ENCODE measurements around the gene LRIG1.
"Not testable (repeated sequence)": the region's sequence is repeated elsewhere in the genome, so short reads cannot be mapped to it uniquely, and the experiment has no call there.

LRIG1 gene

DNA sequence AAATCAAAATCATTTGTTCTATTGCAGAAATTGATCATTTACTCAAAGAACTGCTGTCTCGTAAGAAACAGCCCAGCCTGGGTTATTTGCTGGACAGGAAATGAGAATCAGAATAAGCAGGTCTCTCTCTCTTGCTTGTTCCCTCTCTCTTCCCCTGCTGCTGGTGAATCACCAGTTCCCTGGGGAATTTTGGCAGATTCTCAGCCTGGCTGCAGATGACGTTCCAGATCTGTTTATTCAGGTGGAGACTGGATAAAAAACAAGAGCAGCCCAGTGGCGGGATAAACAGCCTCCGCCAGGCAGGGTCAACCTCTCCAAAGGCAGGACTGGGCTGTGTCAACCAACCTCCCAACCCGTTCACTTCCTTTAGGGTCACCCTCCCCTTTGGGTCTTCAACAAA, 72.1 kb downstream of the LRIG1 start:
- no peaks in the 10 kb centered on the region for H3K9me3 Mint-ChIP-seq
- intact Hi-C loops (cut with micrococcal nuclease), result no loop called here
- H3K4me3 Mint-ChIP-seq, result no peak overlapping the region
- H3K4me1 Mint-ChIP-seq (ENCODE audit: low read depth), result peaks cover 11% of the 10 kb centered on the region
- no peaks in the 10 kb centered on the region for H3K36me3 Mint-ChIP-seq (ENCODE audit: low read depth)
- H3K27me3 Mint-ChIP-seq, result no peaks in the 10 kb centered on the region
- no peak overlapping the region for H3K27ac Mint-ChIP-seq

DNA sequence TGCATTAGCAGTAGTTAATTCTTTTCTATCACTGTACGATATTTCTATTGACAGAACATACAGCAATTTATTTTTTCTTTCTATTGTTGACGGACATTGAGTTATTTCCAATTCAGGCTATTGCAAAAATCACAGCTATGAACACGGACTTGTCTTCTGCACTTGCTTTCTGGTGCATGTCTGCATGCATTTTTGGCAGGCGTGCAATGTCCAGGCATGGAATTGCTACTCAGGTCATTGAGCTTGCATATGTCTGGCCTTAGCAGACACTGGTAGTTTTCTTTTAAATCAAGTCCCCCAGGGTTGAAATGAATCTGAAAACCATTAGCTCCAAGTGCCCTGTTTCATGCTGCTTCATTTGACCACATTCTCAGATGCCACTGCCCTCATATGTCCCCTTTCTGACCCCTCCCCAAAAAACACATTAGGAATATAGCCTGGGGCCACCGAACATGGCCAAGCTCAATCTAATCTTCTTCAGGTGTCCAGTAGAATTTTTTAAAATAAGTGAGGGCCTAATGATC, 72.8 kb downstream of the LRIG1 start:
- peaks cover 6% of the 10 kb centered on the region for H3K4me1 Mint-ChIP-seq (ENCODE audit: low read depth)
- H3K27ac Mint-ChIP-seq, result no peak overlapping the region
- no peak overlapping the region for H3K4me3 Mint-ChIP-seq
- H3K9me3 Mint-ChIP-seq, result no peaks in the 10 kb centered on the region
- intact Hi-C loops (cut with micrococcal nuclease), result no loop called here
- no peaks in the 10 kb centered on the region for H3K36me3 Mint-ChIP-seq (ENCODE audit: low read depth)
- H3K27me3 Mint-ChIP-seq, result no peaks in the 10 kb centered on the region

DNA sequence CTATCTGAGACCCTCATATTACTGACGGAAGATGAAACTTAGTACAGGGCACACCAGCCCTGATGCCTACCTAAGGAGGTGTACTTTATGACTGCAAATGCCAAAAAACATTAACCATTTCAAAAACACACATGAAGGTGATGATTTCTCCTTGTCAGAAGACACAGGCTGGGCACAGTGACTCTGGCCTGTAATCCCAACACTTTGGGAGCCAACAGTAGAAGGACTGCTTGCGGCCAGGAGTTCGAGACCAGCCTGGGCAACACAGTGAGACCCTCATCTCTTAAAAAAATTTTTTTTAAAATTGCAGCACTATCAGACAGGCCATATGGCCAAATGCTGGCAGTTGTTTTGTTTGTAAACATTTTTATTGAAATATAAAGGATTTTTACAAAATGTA, 73.5 kb downstream of the LRIG1 start:
- Mint-ChIP-seq H3K9me3 (peaks cover 6% of the 10 kb centered on the region), H3K36me3 (ENCODE audit: low read depth) (no peaks in the 10 kb centered on the region), H3K27me3 (no peaks in the 10 kb centered on the region), H3K27ac (no peak overlapping the region), H3K4me1 (ENCODE audit: low read depth) (peaks cover 6% of the 10 kb centered on the region), H3K4me3 (no peak overlapping the region)
- intact Hi-C loops (cut with micrococcal nuclease), result no loop called here

DNA sequence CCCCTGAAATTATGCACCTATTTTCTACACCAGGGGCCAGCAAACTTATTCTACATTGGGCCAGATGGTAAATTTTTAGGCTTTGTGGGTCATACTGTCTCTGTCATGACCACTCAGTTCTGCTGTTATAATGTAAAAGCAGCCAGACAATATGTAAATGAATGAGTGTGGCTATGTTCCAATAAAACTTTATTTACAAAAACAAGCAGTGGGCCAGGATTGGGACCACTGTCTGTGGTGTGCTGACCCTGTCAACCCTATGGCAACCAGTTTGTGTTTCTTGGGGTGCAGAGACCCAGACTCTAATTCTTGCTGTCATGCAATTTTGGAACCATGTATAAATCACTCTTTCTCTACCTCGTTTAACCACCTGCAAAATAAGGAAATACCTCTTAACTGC, 74.7 kb downstream of the LRIG1 start:
- Mint-ChIP-seq H3K4me3 (no peak overlapping the region), H3K27ac (no peak overlapping the region), H3K4me1 (ENCODE audit: low read depth) (no peaks in the 10 kb centered on the region), H3K27me3 (no peaks in the 10 kb centered on the region), H3K36me3 (ENCODE audit: low read depth) (no peaks in the 10 kb centered on the region), H3K9me3 (peaks cover 18% of the 10 kb centered on the region)
- intact Hi-C loops (cut with micrococcal nuclease), result no loop called here

DNA sequence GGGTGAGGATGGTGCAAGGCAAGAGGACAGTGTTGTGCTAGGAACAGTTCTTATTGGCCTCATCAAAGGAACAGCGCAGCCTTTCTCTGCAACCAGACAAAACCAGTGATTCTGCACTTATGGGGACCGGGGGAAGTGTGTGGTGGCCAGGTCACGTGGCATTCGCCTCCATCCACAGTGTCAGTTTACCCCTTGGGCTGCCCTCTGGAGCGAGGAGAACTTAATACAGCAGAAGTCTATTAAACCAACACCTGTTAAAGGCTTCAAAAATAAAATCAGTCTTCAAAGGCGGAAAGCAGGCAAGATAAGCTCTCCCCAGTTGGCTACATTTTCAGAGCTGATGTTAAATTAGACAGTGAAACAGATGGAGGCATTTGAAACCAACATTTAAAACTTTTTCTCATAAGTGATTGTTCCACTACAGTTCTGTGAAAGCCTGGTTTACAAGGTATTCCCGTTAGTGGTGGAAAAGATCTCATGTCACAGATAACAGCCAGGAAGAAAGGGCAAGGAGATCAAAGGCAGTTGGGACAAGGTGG, 75.2 kb downstream of the LRIG1 start:
- H3K4me3 Mint-ChIP-seq, result no peak overlapping the region
- intact Hi-C loops (cut with micrococcal nuclease), result no loop called here
- H3K4me1 Mint-ChIP-seq (ENCODE audit: low read depth), result no peaks in the 10 kb centered on the region
- no peaks in the 10 kb centered on the region for H3K36me3 Mint-ChIP-seq (ENCODE audit: low read depth)
- H3K27ac Mint-ChIP-seq, result no peak overlapping the region
- no peaks in the 10 kb centered on the region for H3K27me3 Mint-ChIP-seq
- H3K9me3 Mint-ChIP-seq, result peaks cover 23% of the 10 kb centered on the region

DNA sequence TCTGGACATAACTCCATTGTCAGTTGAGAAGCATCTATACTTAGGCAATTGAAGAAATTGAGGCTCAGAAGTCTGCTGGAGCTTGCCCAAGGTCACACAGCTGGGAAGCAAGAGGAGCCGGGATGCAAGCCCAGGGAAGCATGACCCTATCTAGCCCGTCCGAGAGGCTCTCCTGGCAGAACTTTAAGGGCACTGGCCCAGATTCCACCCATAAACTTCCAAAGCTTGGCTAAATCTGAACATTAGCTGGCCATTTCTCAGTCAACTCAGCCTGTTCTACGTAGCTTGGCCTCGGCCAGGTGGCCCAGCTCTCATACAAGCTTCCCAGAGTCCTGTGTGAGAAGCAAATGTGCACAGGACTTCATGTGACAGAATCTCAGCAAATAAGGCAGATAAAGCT, 75.8 kb downstream of the LRIG1 start:
- no peak overlapping the region for H3K27ac Mint-ChIP-seq
- intact Hi-C loops (cut with micrococcal nuclease), result no loop called here
- no peaks in the 10 kb centered on the region for H3K4me1 Mint-ChIP-seq (ENCODE audit: low read depth)
- H3K27me3 Mint-ChIP-seq, result no peaks in the 10 kb centered on the region
- H3K9me3 Mint-ChIP-seq, result peaks cover 29% of the 10 kb centered on the region
- no peaks in the 10 kb centered on the region for H3K36me3 Mint-ChIP-seq (ENCODE audit: low read depth)
- H3K4me3 Mint-ChIP-seq, result no peak overlapping the region

DNA sequence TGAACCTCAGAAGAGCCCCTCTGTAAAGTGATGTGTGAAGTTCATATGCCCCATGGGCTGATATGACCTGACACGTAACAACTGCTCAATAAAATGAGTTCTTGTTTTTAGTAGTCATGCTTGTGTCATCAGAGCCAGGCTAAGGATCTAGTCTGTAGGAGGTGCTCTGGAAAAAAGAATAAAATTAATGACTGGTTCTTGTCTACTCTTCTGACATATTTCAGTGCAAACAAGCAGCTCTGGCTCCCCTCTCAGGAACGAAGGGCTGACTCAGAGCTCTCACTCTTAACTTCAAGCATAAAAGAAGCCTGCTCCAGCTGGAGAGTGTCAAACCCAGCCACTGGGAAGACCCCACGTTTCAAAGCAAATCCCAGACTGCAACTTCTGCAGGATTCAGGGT, 77.0 kb downstream of the LRIG1 start:
- H3K27me3 Mint-ChIP-seq, result no peaks in the 10 kb centered on the region
- intact Hi-C loops (cut with micrococcal nuclease), result no loop called here
- peaks cover 29% of the 10 kb centered on the region for H3K9me3 Mint-ChIP-seq
- H3K27ac Mint-ChIP-seq, result no peak overlapping the region
- no peaks in the 10 kb centered on the region for H3K4me1 Mint-ChIP-seq (ENCODE audit: low read depth)
- H3K4me3 Mint-ChIP-seq, result no peak overlapping the region
- no peaks in the 10 kb centered on the region for H3K36me3 Mint-ChIP-seq (ENCODE audit: low read depth)

DNA sequence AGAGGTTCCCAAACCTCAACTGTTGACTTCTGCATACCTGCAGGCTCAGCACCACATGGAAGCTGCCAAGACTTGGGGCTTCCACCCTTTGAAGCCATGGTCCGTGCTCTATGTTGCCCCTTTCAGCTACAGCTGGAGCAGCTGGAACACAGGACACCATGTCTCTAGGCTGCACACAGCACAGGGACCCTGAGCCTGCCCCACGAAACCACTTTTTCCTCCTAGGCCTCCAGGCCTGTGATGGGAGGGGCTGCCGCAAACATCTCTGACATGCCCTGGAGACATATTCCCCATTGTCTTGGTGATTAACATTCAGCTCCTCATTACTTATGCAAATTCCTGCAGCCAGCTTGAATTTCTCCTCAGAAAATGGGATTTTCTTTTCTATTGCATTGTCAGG, 78.9 kb downstream of the LRIG1 start:
- H3K36me3 Mint-ChIP-seq (ENCODE audit: low read depth); H3K27ac Mint-ChIP-seq; H3K27me3 Mint-ChIP-seq; H3K4me1 Mint-ChIP-seq (ENCODE audit: low read depth); intact Hi-C loops (cut with micrococcal nuclease); H3K4me3 Mint-ChIP-seq: not testable (repeated sequence)
- H3K9me3 Mint-ChIP-seq, result peaks cover 29% of the 10 kb centered on the region

DNA sequence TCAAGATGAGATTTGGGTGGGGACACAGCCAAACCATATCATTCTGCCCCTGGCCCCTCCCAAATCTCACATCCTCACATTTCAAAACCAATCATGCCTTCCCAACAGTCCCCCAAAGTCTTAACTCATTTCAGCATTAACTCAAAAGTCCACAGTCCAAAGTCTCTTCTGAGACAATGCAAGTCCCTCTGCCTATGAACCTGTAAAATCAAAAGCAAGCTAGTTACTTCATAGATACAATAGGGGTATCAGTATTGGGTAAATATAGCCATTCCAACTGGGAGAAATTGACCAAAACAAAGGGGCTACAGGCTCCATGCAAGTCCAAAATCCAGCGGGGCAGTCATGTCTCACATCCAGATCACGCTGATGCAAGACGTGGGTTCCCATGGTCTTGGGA, 79.7 kb downstream of the LRIG1 start:
- H3K4me3 Mint-ChIP-seq; H3K27me3 Mint-ChIP-seq; intact Hi-C loops (cut with micrococcal nuclease); H3K27ac Mint-ChIP-seq; H3K36me3 Mint-ChIP-seq (ENCODE audit: low read depth); H3K4me1 Mint-ChIP-seq (ENCODE audit: low read depth): not testable (repeated sequence)
- peaks cover 29% of the 10 kb centered on the region for H3K9me3 Mint-ChIP-seq

DNA sequence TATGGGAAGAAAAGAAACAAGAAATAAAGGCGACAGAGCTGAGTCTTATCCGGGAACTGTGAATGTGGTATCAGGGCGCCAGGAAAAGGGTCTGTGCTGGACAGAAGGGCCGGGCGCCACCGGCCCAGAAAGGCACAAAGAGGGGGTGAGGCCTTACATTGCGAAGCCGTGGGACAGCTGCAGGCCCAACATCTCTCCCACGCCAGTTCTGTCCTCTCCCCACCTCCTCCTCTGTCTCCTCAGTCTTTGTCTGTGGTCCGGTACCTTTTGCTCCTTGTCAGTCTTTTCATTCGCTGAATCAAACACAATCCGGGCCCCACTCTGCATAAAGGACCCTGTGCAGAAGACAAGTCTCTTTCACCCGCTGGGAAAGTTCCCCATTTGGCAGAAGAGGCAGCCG, 81.8 kb downstream of the LRIG1 start:
- no peaks in the 10 kb centered on the region for H3K27me3 Mint-ChIP-seq
- H3K9me3 Mint-ChIP-seq, result peaks cover 29% of the 10 kb centered on the region
- no peak overlapping the region for H3K27ac Mint-ChIP-seq
- no peaks in the 10 kb centered on the region for H3K4me1 Mint-ChIP-seq (ENCODE audit: low read depth)
- no peaks in the 10 kb centered on the region for H3K36me3 Mint-ChIP-seq (ENCODE audit: low read depth)
- intact Hi-C loops (cut with micrococcal nuclease), result no loop called here
- no peak overlapping the region for H3K4me3 Mint-ChIP-seq

DNA sequence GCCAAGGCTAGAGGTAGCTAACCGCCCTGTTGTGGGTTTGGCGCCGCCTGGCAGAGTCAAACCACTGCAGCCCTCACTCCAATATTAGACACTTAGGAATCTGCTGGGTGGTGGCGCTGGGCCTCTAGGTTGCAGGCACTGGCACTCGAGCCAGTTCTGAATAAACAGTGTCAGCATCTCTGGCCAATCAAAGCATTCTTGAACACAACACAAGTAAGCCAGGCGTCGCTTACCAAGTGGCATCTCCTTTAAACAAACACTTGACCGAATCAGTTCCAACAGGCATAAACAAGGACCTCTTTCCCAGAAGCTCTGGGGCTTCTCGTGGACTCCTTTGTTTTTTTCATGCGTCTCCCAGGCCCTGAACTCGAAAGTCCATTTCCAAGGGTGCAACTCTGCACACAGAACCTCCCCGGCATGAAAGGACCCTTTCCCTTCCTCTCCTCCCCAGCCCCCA, 82.3 kb downstream of the LRIG1 start:
- Mint-ChIP-seq H3K4me1 (ENCODE audit: low read depth) (no peaks in the 10 kb centered on the region), H3K27me3 (no peaks in the 10 kb centered on the region), H3K36me3 (ENCODE audit: low read depth) (no peaks in the 10 kb centered on the region), H3K4me3 (no peak overlapping the region), H3K27ac (no peak overlapping the region), H3K9me3 (peaks cover 29% of the 10 kb centered on the region)
- intact Hi-C loops (cut with micrococcal nuclease), result no loop called here

DNA sequence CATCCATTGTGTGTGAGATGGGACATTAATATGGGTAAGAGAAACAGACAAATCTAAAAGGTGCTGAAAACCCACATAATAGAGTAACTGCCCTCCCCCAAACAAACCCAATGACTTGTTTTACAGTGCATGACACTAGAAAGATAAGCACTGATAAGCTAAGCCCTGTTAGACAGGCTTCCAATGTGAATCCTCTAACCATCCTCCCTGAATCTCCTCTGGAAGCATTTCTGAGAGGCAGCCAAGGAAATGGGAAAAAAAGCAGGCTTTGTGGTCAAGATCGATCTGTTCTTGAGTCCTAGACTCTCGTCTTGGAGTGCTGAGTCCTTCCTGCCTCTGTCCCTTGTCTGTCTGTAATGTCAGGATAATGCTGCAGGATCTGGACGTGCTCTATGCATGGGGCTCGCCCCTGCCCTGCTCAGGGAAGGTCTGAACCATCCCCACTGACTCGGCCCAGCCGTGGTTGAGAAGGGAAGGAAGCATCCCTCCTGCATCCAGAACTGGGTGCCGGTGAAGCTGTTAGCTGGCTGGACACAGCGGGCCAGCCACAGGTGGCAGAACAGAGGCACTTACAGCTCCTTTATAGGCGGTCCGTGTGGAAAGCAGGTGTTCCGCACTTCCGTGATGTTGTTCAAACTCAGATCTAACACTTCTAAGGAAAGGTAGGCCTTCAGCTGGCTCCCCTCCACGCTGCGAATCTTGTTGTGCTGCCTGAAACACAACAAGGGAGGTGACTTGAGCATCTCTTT, 84.1 kb downstream of the LRIG1 start:
- peaks cover 11% of the 10 kb centered on the region for H3K36me3 Mint-ChIP-seq (ENCODE audit: low read depth)
- H3K27me3 Mint-ChIP-seq, result no peaks in the 10 kb centered on the region
- intact Hi-C loops (cut with micrococcal nuclease), result no loop called here
- H3K9me3 Mint-ChIP-seq, result peaks cover 17% of the 10 kb centered on the region
- H3K4me1 Mint-ChIP-seq (ENCODE audit: low read depth), result no peaks in the 10 kb centered on the region
- no peak overlapping the region for H3K27ac Mint-ChIP-seq
- no peak overlapping the region for H3K4me3 Mint-ChIP-seq

DNA sequence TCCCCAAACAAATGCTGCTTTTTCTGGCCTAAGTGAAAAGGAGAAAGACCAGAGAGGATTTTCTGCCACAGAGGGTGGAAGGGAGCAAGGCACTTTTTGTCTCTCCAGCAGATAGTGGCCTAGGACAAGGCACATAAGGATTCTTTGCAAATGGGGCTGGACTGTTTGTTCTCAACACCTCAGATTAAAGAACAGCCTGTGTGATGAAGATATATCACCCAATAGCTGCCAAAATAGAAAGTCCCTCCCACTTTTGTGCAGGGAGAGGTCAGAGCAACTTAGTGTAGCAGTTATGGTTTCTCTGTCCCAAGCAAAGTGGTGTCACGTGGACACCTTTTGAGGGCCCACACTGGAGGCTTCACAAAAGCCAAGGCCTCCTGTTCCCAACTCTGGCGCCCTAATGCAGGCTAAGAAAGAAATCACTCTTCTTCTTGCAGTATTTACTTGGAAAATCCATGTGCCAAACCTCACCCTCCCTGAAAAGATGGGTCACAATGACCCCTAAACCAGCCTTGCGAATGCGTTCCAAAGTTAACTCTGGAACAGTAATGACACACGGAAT, 84.9 kb downstream of the LRIG1 start:
- no peaks in the 10 kb centered on the region for H3K4me1 Mint-ChIP-seq (ENCODE audit: low read depth)
- H3K9me3 Mint-ChIP-seq, result peaks cover 9% of the 10 kb centered on the region
- H3K36me3 Mint-ChIP-seq (ENCODE audit: low read depth), result peaks cover 17% of the 10 kb centered on the region
- no peak overlapping the region for H3K4me3 Mint-ChIP-seq
- H3K27me3 Mint-ChIP-seq, result no peaks in the 10 kb centered on the region
- H3K27ac Mint-ChIP-seq, result no peak overlapping the region
- intact Hi-C loops (cut with micrococcal nuclease), result no loop called here

DNA sequence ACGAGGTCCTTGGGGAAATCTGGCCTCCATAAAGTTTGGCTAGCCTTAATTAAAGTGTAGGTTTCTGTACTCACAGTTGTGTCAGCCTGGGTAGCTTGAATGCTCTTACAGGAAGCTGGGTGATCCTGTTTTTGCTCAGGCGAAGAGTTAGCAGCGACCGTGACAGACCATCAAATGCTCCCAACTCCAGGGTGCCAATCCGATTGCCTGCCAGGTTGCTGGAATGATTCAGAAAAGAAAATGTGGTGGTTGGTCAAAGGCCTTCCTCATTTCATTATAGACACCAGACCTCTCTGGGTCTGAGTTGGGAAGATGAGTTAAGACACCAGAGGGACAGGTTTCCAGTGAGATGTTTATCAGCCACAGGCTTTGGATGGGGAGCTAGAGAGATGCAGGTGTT, 86.0 kb downstream of the LRIG1 start:
- Mint-ChIP-seq H3K9me3 (no peaks in the 10 kb centered on the region), H3K4me1 (ENCODE audit: low read depth) (no peaks in the 10 kb centered on the region), H3K27me3 (no peaks in the 10 kb centered on the region), H3K36me3 (ENCODE audit: low read depth) (peaks cover 26% of the 10 kb centered on the region), H3K27ac (no peak overlapping the region), H3K4me3 (no peak overlapping the region)
- intact Hi-C loops (cut with micrococcal nuclease), result no loop called here
